GM12878 (cell line): ENCODE results near the gene RALGPS2.

Experiments used
- MAX ChIP-seq: IDR thresholded peaks from 2 replicates; pipeline ENCODE4 v1.6.1; 2012; ENCODE audit warnings: low read depth, low read length, improper control_type of control experiment
- SP1 ChIP-seq: IDR thresholded peaks from one replicate; pipeline ENCODE4 v1.6.1; 2011; ENCODE audit warnings: low read depth, low read length
- USF2 ChIP-seq: IDR thresholded peaks from 2 replicates; pipeline ENCODE4 v1.6.1; 2011; ENCODE audit warnings: low read depth, low read length, improper control_type of control experiment, borderline replicate concordance

- TF ChIP-seq USF2, result no peak
- no peak for TF ChIP-seq MAX
- no peak for TF ChIP-seq SP1
Observed at GRCh38 chr1:178960482-178961240, 235.6 kb downstream of the RALGPS2 start.
